SK-N-SH (cell line): ENCODE results near the gene NDUFB4. TPM values are rescaled to one million over a fixed set of nuclear protein-coding genes. Genes with fewer than 3 reads are reported as not detected.
"Not testable (repeated sequence)": the region's sequence is repeated elsewhere in the genome, so short reads cannot be mapped to it uniquely, and the experiment has no call there.

Source experiments
- CTCF ChIA-PET: fragments of 300-600, 350-600 bp; formaldehyde crosslinking; extraction: SDS; loops from one replicate; lab custom pipeline; 2021; lab: Yijun Ruan, JAX
- POLR2A ChIA-PET: fragments of 350-600 bp; sonication (Branson Sonifier 250); formaldehyde crosslinking; extraction: SDS; loops from one replicate; lab custom pipeline; 2020; ENCODE audit warnings: antibody characterized with exemption, inconsistent platforms; lab: Yijun Ruan, JAX
- DNase-seq: peaks from one replicate; pipeline ENCODE4 v3.0.0; 2012
- H2AFZ ChIP-seq: fragments of 200-600 bp; sonication (generic); 2 replicates; pipeline ENCODE4 v1.8.1; 2016; ENCODE audit warnings: antibody characterized with exemption, mild to moderate bottlenecking, low read depth
- H3F3A ChIP-seq: fragments of 200-600 bp; sonication (generic); replicated peaks from 2 replicates; pipeline ENCODE3; 2016; ENCODE audit warnings: antibody characterized with exemption, mild to moderate bottlenecking; ENCODE audit not compliant: insufficient read depth
- H3K27ac ChIP-seq, 2 experiments: fragments of 200-500 bp in 1 of 2; fragments of 200-600 bp in 1 of 2; sonication (Bioruptor generic) in 1 of 2; sonication (generic), shearing (Covaris generic) in 1 of 2; 2 replicates each; pipeline versions ENCODE4 v1.5.1 to v1.6.1; 2014 to 2016; ENCODE audit warnings: low read depth in 2 of 2, inconsistent platforms in 1 of 2, low read length in 1 of 2, mild to moderate bottlenecking in 1 of 2, mixed read lengths in 1 of 2
- H3K27me3 ChIP-seq: fragments of 200-600 bp; sonication (generic), shearing (Covaris generic); 2 replicates; pipeline ENCODE4 v1.6.1; 2016; ENCODE audit warnings: mixed run types; ENCODE audit not compliant: insufficient read depth
- H3K36me3 ChIP-seq, 2 experiments: fragments of 200-500 bp in 1 of 2; fragments of 200-600 bp in 1 of 2; sonication (Bioruptor generic) in 1 of 2; sonication (generic) in 1 of 2; replicated peaks in 1 of 2; 2 replicates each; pipeline versions ENCODE3 to v1.5.1; 2014 to 2016; ENCODE audit warnings: low read length in 1 of 2, mild to moderate bottlenecking in 1 of 2; ENCODE audit not compliant: insufficient read depth in 2 of 2, control insufficient read depth in 1 of 2
- H3K4me1 ChIP-seq, 2 experiments: fragments of 200-500 bp in 1 of 2; fragments of 200-600 bp in 1 of 2; sonication (Bioruptor generic) in 1 of 2; sonication (generic), shearing (Covaris generic) in 1 of 2; 2 replicates each; pipeline versions ENCODE4 v1.5.1 to v1.6.1; 2014 to 2016; ENCODE audit warnings: low read depth in 1 of 2, low read length in 1 of 2, mixed run types in 1 of 2; ENCODE audit not compliant: insufficient read depth in 2 of 2, control insufficient read depth in 1 of 2
- H3K4me2 ChIP-seq: fragments of 200-600 bp; sonication (generic), shearing (Covaris generic); 2 replicates; pipeline ENCODE4 v1.6.1; 2017; ENCODE audit warnings: mixed run types
- H3K4me3 ChIP-seq, 2 experiments: fragments of 200-500 bp in 1 of 2; fragments of 200-600 bp in 1 of 2; sonication (Bioruptor generic) in 1 of 2; sonication (generic), shearing (Covaris generic) in 1 of 2; 2 replicates each; pipeline versions ENCODE4 v1.5.1 to v1.8.1; 2014 to 2016; ENCODE audit warnings: low read depth in 2 of 2, inconsistent platforms in 1 of 2, low read length in 1 of 2, mild to moderate bottlenecking in 1 of 2, mixed read lengths in 1 of 2, moderate library complexity in 1 of 2
- H3K79me2 ChIP-seq: fragments of 200-600 bp; sonication (generic); 2 replicates; pipeline ENCODE4 v1.8.1; 2017; ENCODE audit warnings: mild to moderate bottlenecking; ENCODE audit not compliant: insufficient read depth
- H3K9ac ChIP-seq: fragments of 200-600 bp; sonication (generic); 2 replicates; pipeline ENCODE4 v1.6.1; 2017; ENCODE audit warnings: mixed run types
- H3K9me2 ChIP-seq: fragments of 200-600 bp; sonication (generic); 2 replicates; pipeline ENCODE4 v1.6.1; 2017; ENCODE audit warnings: mixed run types
- H3K9me3 ChIP-seq: fragments of 200-600 bp; sonication (generic); 2 replicates; pipeline ENCODE4 v1.6.1; 2017; ENCODE audit warnings: mixed run types, mild to moderate bottlenecking, moderate library complexity
- H4K20me1 ChIP-seq: fragments of 200-600 bp; sonication (generic); 2 replicates; pipeline ENCODE4 v1.6.1; 2017; ENCODE audit warnings: mild to moderate bottlenecking, mixed run types; ENCODE audit not compliant: insufficient read depth
- FOXM1 ChIP-seq: IDR thresholded peaks from 2 replicates; pipeline ENCODE4 v1.4.0; 2012; ENCODE audit warnings: low read depth, mild to moderate bottlenecking
- GATA2 ChIP-seq: sonication (generic); formaldehyde crosslinking; IDR thresholded peaks from 2 replicates; pipeline ENCODE4 v1.5.0; 2020; ENCODE audit warnings: mild to moderate bottlenecking, missing genetic modification reagents
- IRF3 ChIP-seq: fragments of 150-350 bp; IDR thresholded peaks from 2 replicates; pipeline ENCODE4 v1.6.1; 2016; ENCODE audit warnings: mild to moderate bottlenecking, low read depth, low read length
- MAX ChIP-seq: IDR thresholded peaks from 2 replicates; pipeline ENCODE4 v1.4.0; 2012; ENCODE audit warnings: low read depth
- MXI1 ChIP-seq: IDR thresholded peaks from 2 replicates; pipeline ENCODE4 v1.6.1; 2012; ENCODE audit warnings: mild to moderate bottlenecking, low read depth, low read length, improper control_type of control experiment
- NFIC ChIP-seq: IDR thresholded peaks from 2 replicates; pipeline ENCODE4 v1.4.0; 2012; ENCODE audit warnings: borderline replicate concordance
- NRF1 ChIP-seq: IDR thresholded peaks from 2 replicates; pipeline ENCODE4 v1.6.1; 2012; ENCODE audit warnings: low read depth, mild to moderate bottlenecking, low read length
- POLR2AphosphoS5 ChIP-seq: IDR thresholded peaks from 2 replicates; pipeline ENCODE4 v1.6.1; 2012; ENCODE audit warnings: low read depth, low read length
- RCOR1 ChIP-seq: fragments of 150-350 bp; IDR thresholded peaks from 2 replicates; pipeline ENCODE4 v1.6.1; 2017; ENCODE audit warnings: antibody characterized with exemption, low read length
- RFX5 ChIP-seq: IDR thresholded peaks from 2 replicates; pipeline ENCODE4 v1.6.1; 2012; ENCODE audit warnings: mild to moderate bottlenecking, improper control_type of control experiment, low read length
- RXRA ChIP-seq: IDR thresholded peaks from 2 replicates; pipeline ENCODE4 v1.4.0; 2012; ENCODE audit warnings: low read depth, mild to moderate bottlenecking, borderline replicate concordance
- TCF12 ChIP-seq: IDR thresholded peaks from 2 replicates; pipeline ENCODE4 v1.4.0; 2012
- USF1 ChIP-seq: IDR thresholded peaks from 2 replicates; pipeline ENCODE4 v1.4.0; 2012; ENCODE audit warnings: low read depth, borderline replicate concordance
- WGBS: methylation state at CpG from one replicate; pipeline ENCODE4 v1.1.6; 2017; ENCODE audit warnings: low lambda C conversion rate; 5-methylcytosine and 5-hydroxymethylcytosine counted together
- polyA plus RNA-seq, 3 experiments: library from polyadenylated mRNA; depleted of rRNA; stranded (reverse); fragments of >200 nt; gene quantifications; 2 replicates each; pipeline ENCODE4 v1.2.3, GENCODE V29; 2012

NDUFB4 gene
- polyA plus RNA-seq, 1 of the 3 experiments (the other 2 are of a cell fraction) = 332 TPM

- TF ChIP-seq IRF3 = no peak
- no peak for TF ChIP-seq TCF12
- no peak for TF ChIP-seq RCOR1
- no peak for TF ChIP-seq RXRA
- no peak for TF ChIP-seq USF1
- no peak for TF ChIP-seq GATA2 (CRISPR knock-in tag)
- TF ChIP-seq MXI1 = no peak
- TF ChIP-seq NFIC = no peak
- TF ChIP-seq NRF1 = no peak
- TF ChIP-seq RFX5 = no peak
- TF ChIP-seq FOXM1 = no peak
- no peak for TF ChIP-seq MAX
- TF ChIP-seq, all 33 proteins: peak for 0
These were observed 41.9 kb downstream of the NDUFB4 start (continued) for GRCh38 chr3:120637851-120638559.

GRCh38 chr3:120638820-120639219, 42.7 kb downstream of the NDUFB4 start:
- CTCF ChIA-PET, H3K27me3 ChIP-seq: not testable (repeated sequence)
- WGBS = 54% methylated on average over 4 of the region's 4 CpGs

GRCh38 chr3:120640231-120640630, 44.1 kb downstream of the NDUFB4 start:
- no peak overlapping the region for H3K4me3 ChIP-seq
- no peak overlapping the region for H3K4me2 ChIP-seq
- no peaks in the 10 kb centered on the region for H3K36me3 ChIP-seq
- no peaks in the 10 kb centered on the region for H4K20me1 ChIP-seq
- no peaks in the 10 kb centered on the region for H3K79me2 ChIP-seq
- H3F3A ChIP-seq = no peaks in the 10 kb centered on the region
- CTCF ChIA-PET = no interaction called here
- no peaks in the 10 kb centered on the region for H3K9me2 ChIP-seq
- H3K9ac ChIP-seq = no peak overlapping the region
- no peak for TF ChIP-seq POLR2AphosphoS5
- TF ChIP-seq RCOR1 = no peak
- TF ChIP-seq FOXM1 = no peak
- TF ChIP-seq, all 33 proteins: peak for 0
- POLR2A ChIA-PET = no interaction called here
- no peak for DNase-seq
- H2AFZ ChIP-seq = no peak overlapping the region
- no peaks in the 10 kb centered on the region for H3K9me3 ChIP-seq
- no peaks in the 10 kb centered on the region for H3K27me3 ChIP-seq
- H3K4me1 ChIP-seq = no peaks in the 10 kb centered on the region
- WGBS = 13% methylated on average over 1 of the region's 1 CpG
- no peak overlapping the region for H3K27ac ChIP-seq

More at GRCh38 chr3:120638820-120639219, 42.7 kb downstream of the NDUFB4 start:
- H3F3A ChIP-seq, H3K4me2 ChIP-seq, H3K9me3 ChIP-seq, H3K9me2 ChIP-seq, H3K9ac ChIP-seq, H3K4me1 ChIP-seq, H3K27ac ChIP-seq, H3K79me2 ChIP-seq, H3K4me3 ChIP-seq, POLR2A ChIA-PET, H2AFZ ChIP-seq, H3K36me3 ChIP-seq, H4K20me1 ChIP-seq, DNase-seq: not testable (repeated sequence)
